ENCODE data around the gene TIMP3.

Gene TIMP3

GRCh38 chr22:32901925-32902324 is 100.4 kb downstream of the TIMP3 start (continued):
- TF ChIP-seq, protein P1, sequence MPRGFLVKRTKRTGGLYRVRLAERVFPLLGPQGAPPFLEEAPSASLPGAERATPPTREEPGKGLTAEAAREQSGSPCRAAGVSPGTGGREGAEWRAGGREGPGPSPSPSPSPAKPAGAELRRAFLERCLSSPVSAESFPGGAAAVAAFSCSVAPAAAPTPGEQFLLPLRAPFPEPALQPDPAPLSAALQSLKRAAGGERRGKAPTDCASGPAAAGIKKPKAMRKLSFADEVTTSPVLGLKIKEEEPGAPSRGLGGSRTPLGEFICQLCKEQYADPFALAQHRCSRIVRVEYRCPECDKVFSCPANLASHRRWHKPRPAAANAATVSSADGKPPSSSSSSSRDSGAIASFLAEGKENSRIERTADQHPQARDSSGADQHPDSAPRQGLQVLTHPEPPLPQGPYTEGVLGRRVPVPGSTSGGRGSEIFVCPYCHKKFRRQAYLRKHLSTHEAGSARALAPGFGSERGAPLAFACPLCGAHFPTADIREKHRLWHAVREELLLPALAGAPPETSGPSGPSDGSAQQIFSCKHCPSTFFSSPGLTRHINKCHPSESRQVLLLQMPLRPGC (tag by site-specific recombination; IDR thresholded peaks at IDR 0.05), result no peak
- TF ChIP-seq ZNF560 (tag by site-specific recombination; IDR thresholded peaks at IDR 0.05; ENCODE audit: borderline replicate concordance) (no peak), ZNF23 (tag by site-specific recombination; IDR thresholded peaks at IDR 0.05; ENCODE audit: borderline replicate concordance) (no peak), ZNF292 (tag by site-specific recombination; IDR thresholded peaks at IDR 0.05; ENCODE audit: borderline replicate concordance, low read depth) (no peak)

DNA sequence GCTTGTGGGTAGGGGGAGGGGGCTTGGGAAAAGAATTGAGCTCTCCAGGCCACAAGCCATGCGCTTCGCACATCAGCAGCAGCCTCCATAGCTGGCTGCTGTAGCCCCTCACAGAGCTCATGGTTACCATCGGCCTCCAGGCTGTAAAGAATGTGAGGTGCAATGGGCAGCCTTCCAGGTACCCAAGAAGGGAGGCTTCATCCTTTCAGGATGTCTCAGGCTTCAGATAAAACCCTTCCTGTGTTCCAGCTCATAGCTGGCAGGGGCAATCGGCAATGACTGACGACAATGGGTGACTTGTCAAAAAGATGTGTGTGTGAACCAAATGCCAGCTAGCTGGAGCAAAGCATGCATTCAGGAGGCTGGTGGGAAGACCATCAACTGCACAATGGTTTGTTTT is 102.0 kb downstream of the TIMP3 start:
- Histone ChIP-seq H3K4me3 (ENCODE audit: low read depth, low read length) (no peak overlapping the region), H3K9me3 (ENCODE audit: control insufficient read depth, insufficient read depth, low read depth, low read length) (no peaks in the 10 kb centered on the region), H3K4me1 (ENCODE audit: control insufficient read depth, insufficient read depth, low read length) (no peaks in the 10 kb centered on the region), H3K27ac (ENCODE audit: extremely low read depth, low read depth, low read length) (no peak overlapping the region), H3K36me3 (ENCODE audit: control insufficient read depth in 2 of 2, insufficient read depth in 1 of 2, low read length in 2 of 2) (no peaks in the 10 kb centered on the region)
- ChIA-PET POLR2A (no interaction called here), CTCF (interaction anchor here (0.6 kb wide), 1 partner anchor 22 kb away, joined by 3 read pairs; no protein-coding TSS in a partner anchor)
- TF ChIP-seq, protein P2, sequence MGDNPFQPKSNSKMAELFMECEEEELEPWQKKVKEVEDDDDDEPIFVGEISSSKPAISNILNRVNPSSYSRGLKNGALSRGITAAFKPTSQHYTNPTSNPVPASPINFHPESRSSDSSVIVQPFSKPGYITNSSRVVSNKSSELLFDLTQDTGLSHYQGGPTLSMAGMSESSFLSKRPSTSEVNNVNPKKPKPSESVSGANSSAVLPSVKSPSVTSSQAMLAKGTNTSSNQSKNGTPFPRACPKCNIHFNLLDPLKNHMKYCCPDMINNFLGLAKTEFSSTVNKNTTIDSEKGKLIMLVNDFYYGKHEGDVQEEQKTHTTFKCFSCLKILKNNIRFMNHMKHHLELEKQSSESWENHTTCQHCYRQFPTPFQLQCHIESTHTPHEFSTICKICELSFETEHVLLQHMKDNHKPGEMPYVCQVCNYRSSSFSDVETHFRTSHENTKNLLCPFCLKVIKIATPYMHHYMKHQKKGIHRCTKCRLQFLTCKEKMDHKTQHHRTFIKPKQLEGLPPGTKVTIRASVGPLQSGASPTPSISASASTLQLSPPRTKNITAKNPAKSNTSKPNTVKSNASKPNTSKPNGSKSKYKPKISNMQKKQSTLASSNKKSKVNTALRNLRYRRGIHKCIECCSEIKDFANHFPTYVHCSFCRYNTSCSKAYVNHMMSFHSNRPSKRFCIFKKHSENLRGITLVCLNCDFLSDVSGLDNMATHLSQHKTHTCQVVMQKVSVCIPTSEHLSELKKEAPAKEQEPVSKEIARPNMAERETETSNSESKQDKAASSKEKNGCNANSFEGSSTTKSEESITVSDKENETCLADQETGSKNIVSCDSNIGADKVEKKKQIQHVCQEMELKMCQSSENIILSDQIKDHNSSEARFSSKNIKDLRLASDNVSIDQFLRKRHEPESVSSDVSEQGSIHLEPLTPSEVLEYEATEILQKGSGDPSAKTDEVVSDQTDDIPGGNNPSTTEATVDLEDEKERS (tag by site-specific recombination; IDR thresholded peaks at IDR 0.05), result no peak
- TF ChIP-seq, protein P3, sequence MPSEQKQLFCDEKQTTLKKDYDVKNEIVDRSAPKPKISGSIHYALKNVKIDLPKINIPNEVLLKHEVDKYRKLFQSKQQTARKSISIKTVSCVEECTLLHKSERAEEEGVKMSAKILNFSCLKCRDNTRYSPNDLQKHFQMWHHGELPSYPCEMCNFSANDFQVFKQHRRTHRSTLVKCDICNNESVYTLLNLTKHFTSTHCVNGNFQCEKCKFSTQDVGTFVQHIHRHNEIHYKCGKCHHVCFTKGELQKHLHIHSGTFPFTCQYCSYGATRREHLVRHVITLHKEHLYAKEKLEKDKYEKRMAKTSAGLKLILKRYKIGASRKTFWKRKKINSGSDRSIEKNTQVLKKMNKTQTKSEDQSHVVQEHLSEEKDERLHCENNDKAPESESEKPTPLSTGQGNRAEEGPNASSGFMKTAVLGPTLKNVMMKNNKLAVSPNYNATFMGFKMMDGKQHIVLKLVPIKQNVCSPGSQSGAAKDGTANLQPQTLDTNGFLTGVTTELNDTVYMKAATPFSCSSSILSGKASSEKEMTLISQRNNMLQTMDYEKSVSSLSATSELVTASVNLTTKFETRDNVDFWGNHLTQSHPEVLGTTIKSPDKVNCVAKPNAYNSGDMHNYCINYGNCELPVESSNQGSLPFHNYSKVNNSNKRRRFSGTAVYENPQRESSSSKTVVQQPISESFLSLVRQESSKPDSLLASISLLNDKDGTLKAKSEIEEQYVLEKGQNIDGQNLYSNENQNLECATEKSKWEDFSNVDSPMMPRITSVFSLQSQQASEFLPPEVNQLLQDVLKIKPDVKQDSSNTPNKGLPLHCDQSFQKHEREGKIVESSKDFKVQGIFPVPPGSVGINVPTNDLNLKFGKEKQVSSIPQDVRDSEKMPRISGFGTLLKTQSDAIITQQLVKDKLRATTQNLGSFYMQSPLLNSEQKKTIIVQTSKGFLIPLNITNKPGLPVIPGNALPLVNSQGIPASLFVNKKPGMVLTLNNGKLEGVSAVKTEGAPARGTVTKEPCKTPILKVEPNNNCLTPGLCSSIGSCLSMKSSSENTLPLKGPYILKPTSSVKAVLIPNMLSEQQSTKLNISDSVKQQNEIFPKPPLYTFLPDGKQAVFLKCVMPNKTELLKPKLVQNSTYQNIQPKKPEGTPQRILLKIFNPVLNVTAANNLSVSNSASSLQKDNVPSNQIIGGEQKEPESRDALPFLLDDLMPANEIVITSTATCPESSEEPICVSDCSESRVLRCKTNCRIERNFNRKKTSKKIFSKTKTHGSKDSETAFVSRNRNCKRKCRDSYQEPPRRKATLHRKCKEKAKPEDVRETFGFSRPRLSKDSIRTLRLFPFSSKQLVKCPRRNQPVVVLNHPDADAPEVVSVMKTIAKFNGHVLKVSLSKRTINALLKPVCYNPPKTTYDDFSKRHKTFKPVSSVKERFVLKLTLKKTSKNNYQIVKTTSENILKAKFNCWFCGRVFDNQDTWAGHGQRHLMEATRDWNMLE (tag by site-specific recombination; conservative IDR thresholded peaks at IDR 0.05; ENCODE audit: low read depth), result no peak
- TF ChIP-seq ZIC2 (tag by site-specific recombination; IDR thresholded peaks at IDR 0.05) (no peak), ZNF10 (tag by site-specific recombination; IDR thresholded peaks at IDR 0.05) (no peak), ZNF830 (tag by site-specific recombination; IDR thresholded peaks at IDR 0.05; ENCODE audit: low read depth) (no peak), ZNF843 (tag by site-specific recombination; IDR thresholded peaks at IDR 0.05) (no peak), ZEB2 (tag by site-specific recombination; IDR thresholded peaks at IDR 0.05) (no peak), ZBTB21 (tag by site-specific recombination; IDR thresholded peaks at IDR 0.05) (no peak), ZNF529 (tag by site-specific recombination; IDR thresholded peaks at IDR 0.05; ENCODE audit: insufficient replicate concordance) (no peak), GFI1B (tag by site-specific recombination; IDR thresholded peaks at IDR 0.05) (no peak)
- TF ChIP-seq, protein P4, sequence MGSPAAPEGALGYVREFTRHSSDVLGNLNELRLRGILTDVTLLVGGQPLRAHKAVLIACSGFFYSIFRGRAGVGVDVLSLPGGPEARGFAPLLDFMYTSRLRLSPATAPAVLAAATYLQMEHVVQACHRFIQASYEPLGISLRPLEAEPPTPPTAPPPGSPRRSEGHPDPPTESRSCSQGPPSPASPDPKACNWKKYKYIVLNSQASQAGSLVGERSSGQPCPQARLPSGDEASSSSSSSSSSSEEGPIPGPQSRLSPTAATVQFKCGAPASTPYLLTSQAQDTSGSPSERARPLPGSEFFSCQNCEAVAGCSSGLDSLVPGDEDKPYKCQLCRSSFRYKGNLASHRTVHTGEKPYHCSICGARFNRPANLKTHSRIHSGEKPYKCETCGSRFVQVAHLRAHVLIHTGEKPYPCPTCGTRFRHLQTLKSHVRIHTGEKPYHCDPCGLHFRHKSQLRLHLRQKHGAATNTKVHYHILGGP (tag by site-specific recombination; IDR thresholded peaks at IDR 0.05), result no peak

All from HEK293 (cell line).